GM19324 (cell line): ENCODE data around the gene DGCR2.
"Not testable (repeated sequence)": the region's sequence is repeated elsewhere in the genome, so short reads cannot be mapped to it uniquely, and the experiment has no call there.

Experiments
- ATAC-seq: cut with Tn5 transposase; IDR thresholded peaks from one replicate; pipeline ENCODE4 v1.9.1; 2021; ENCODE audit warnings: mild to moderate bottlenecking, moderate library complexity; ENCODE audit not compliant: unreplicated experiment, low FRiP score

The DGCR2 gene

GRCh38 chr22:19016081-19016766 lies 106.0 kb downstream of the DGCR2 start:
- no peak for ATAC-seq

- ATAC-seq, result no peak
These were observed 107.3 kb downstream of the DGCR2 start for GRCh38 chr22:19014886-19015285.

- ATAC-seq, result not testable (repeated sequence)
These were observed 108.2 kb downstream of the DGCR2 start for GRCh38 chr22:19013881-19014598.

GRCh38 chr22:19013411-19013810 lies 108.8 kb downstream of the DGCR2 start:
- not testable (repeated sequence) for ATAC-seq

GRCh38 chr22:19012308-19012986 lies 109.8 kb downstream of the DGCR2 start:
- ATAC-seq, result no peak

- ATAC-seq, result not testable (repeated sequence)
These were observed 110.6 kb downstream of the DGCR2 start for GRCh38 chr22:19011611-19012010.

- ATAC-seq, result no peak
These were observed 111.1 kb downstream of the DGCR2 start for GRCh38 chr22:19011075-19011474.

GRCh38 chr22:19005905-19006304 lies 116.3 kb downstream of the DGCR2 start:
- no peak for ATAC-seq

GRCh38 chr22:19004471-19004870 lies 117.7 kb downstream of the DGCR2 start:
- no peak for ATAC-seq

GRCh38 chr22:19003508-19003907 lies 118.7 kb downstream of the DGCR2 start:
- no peak for ATAC-seq

GRCh38 chr22:19002684-19003038 lies 119.6 kb downstream of the DGCR2 start:
- no peak for ATAC-seq

GRCh38 chr22:19001204-19001603 lies 121.0 kb downstream of the DGCR2 start:
- no peak for ATAC-seq

- not testable (repeated sequence) for ATAC-seq
These were observed 122.1 kb downstream of the DGCR2 start for GRCh38 chr22:19000106-19000505.

- no peak for ATAC-seq
These were observed 122.8 kb downstream of the DGCR2 start for GRCh38 chr22:18999416-18999815.

- ATAC-seq, result no peak
These were observed 123.2 kb downstream of the DGCR2 start for GRCh38 chr22:18999008-18999407.

GRCh38 chr22:18997925-18998315 lies 124.3 kb downstream of the DGCR2 start:
- ATAC-seq, result no peak

GRCh38 chr22:18997306-18997924 lies 124.8 kb downstream of the DGCR2 start:
- no peak for ATAC-seq

- ATAC-seq, result no peak
These were observed 125.8 kb downstream of the DGCR2 start for GRCh38 chr22:18996376-18996900.

GRCh38 chr22:18995327-18995711 lies 126.9 kb downstream of the DGCR2 start:
- no peak for ATAC-seq

- no peak for ATAC-seq
These were observed 127.4 kb downstream of the DGCR2 start for GRCh38 chr22:18994701-18995326.
